SH-SY5Y (cell line): ENCODE measurements around the gene KIF20A.

Experiments used
- GATA2 ChIP-seq: IDR thresholded peaks from 2 replicates; pipeline ENCODE4 v1.6.1; 2011; ENCODE audit warnings: mild to moderate bottlenecking, low read depth, low read length
- GATA3 ChIP-seq: IDR thresholded peaks from 2 replicates; pipeline ENCODE4 v1.6.1; 2011; ENCODE audit warnings: low read depth, mild to moderate bottlenecking, low read length, moderate library complexity

The KIF20A gene

DNA sequence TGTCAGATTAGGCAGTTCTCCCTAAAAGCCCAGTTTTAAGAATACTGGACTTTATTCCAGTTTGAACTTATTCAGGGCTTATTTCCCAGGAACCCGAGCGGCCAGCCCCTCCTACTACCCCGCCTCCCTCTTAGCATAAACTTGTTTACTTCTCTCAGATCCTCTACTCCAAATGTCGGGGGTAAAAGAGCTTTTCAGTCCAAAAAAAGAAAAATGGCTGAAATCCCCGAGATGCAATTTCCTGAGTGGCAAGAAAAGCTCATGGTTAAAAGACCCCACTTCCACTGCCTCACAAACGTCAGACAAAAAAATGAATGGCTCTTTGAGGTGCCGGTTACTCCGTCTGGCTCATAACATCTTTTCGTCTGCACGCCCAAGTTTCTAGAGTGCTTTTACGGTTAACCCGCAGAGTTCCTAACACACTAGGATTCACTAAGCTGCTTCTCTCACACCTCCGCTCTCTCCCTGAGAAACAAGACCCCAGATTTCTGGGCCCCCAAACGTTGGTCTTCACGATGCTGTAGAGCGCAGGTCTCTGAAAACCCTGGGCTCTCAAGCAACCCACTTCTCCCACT is 884 bp upstream of the KIF20A start:
- no peak for TF ChIP-seq GATA3
- no peak for TF ChIP-seq GATA2

DNA sequence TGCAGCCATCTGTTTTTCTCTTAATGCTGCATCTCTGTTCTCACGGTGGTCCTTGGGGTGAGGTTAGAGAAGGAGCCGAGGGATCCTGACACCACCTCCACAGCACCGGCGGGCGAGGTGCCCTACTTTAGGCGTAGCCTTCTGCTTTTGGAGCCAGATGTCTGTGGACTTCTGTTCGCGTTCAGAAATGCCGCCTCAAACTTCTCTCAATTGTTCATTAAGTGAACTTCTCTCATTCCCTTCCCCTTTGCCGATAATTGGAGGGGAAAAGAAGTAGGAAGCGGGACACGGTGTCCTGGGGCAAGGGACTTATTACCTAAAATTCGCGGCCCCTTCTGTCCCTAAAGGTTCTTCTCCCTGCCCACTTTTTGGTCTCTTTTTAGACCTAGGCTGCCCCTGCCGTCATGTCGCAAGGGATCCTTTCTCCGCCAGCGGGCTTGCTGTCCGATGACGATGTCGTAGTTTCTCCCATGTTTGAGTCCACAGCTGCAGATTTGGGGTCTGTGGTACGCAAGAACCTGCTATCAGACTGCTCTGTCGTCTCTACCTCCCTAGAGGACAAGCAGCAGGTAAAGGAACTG is 455 bp downstream of the KIF20A start:
- TF ChIP-seq GATA2 (no peak), GATA3 (no peak)

- TF ChIP-seq GATA2 (no peak), GATA3 (no peak)
These were observed 1.4 kb downstream of the KIF20A start for GRCh38 chr5:138180183-138180782.

DNA sequence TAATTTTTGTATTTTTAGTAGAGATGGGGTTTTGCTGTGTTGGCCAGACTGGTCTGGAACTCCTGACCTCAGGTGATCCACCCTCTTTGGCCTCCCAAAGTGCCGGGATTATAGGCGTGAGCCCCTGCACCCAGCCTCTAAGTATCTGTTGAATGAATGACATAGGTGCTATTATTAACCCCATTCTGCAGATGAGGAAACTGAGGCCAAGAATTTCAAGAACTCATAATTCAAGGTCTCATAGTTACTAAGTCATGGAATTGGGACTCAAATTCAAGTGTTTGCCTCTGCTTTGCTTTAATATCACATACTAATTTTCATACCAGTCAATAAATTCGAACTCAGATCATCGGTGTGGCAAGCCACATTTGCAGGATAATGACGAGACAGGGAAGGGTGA is 1.9 kb downstream of the KIF20A start:
- TF ChIP-seq GATA3 (no peak), GATA2 (no peak)

DNA sequence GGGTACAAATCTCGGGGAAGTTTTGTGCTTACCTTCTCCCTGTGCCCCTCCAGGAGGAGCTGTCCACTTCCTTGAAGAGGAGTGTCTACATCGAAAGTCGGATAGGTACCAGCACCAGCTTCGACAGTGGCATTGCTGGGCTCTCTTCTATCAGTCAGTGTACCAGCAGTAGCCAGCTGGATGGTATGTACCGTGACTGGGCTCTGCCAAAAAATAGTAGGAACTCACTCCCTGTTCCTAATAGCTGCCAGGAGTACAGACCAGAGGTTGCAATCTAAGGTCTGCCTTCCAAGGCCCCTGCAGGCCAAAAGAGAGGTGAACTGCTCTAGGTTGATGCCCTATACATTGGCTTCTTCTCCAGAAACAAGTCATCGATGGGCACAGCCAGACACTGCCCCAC is 3.9 kb downstream of the KIF20A start:
- TF ChIP-seq GATA2 = no peak
- no peak for TF ChIP-seq GATA3

- TF ChIP-seq GATA2 (no peak), GATA3 (no peak)
These were observed 7.1 kb downstream of the KIF20A start for GRCh38 chr5:138186002-138186447.

DNA sequence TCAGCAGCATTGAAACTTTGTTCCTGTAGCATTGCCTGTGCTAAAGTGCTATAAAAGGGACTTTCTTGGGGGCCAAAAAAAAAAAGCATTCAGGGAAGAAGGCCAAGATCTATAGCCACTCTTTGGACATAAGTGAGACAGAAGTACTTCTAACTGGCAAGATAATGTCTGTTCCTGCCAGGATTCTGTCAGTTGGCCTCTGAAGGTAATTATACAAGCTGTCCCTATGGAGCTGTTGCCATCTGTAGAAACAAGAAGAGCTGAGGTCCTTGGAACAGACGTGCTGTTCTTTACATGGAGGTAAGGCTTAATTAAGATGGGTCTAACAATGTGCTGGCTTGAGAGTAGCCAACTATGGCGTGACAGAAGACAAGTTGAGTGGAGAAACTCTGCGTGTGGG is 9.7 kb downstream of the KIF20A start:
- TF ChIP-seq GATA3 (no peak), GATA2 (no peak)

DNA sequence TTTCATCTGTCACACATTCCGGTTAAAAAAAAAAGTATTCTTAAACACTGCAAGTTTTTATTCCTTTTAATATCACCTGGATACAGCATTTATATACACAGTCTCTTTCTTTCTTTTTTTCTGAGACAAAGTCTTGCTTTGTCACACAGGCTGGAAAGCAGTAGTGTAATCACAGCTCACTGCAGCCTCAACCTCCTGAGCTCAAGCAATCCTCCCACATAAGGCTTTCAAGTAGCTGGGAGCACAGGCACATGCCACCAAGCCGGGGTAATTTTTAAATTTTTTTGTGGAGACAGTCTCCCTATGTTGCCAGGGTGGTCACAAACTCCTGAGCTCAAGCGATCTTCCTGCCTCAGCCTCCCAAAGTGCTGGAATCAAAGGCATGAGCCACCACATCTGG is 13.9 kb downstream of the KIF20A start:
- TF ChIP-seq GATA3 = no peak
- no peak for TF ChIP-seq GATA2

GRCh38 chr5:138210985-138211384 is 32.1 kb downstream of the KIF20A start:
- TF ChIP-seq GATA2 = no peak
- TF ChIP-seq GATA3 = no peak

- TF ChIP-seq GATA2 = no peak
- no peak for TF ChIP-seq GATA3
These were observed 33.9 kb downstream of the KIF20A start for GRCh38 chr5:138212828-138213160.

- TF ChIP-seq GATA3 (no peak), GATA2 (no peak)
These were observed 34.5 kb downstream of the KIF20A start, which contains the start of gene CDC23 for GRCh38 chr5:138213161-138214029. Gene CDC23, minus strand, starts transcription at chr5:138213323. Its CDS starts 11 bp downstream, at chr5:138213312.

GRCh38 chr5:138216799-138217198 is 37.9 kb downstream of the KIF20A start:
- no peak for TF ChIP-seq GATA2
- no peak for TF ChIP-seq GATA3

DNA sequence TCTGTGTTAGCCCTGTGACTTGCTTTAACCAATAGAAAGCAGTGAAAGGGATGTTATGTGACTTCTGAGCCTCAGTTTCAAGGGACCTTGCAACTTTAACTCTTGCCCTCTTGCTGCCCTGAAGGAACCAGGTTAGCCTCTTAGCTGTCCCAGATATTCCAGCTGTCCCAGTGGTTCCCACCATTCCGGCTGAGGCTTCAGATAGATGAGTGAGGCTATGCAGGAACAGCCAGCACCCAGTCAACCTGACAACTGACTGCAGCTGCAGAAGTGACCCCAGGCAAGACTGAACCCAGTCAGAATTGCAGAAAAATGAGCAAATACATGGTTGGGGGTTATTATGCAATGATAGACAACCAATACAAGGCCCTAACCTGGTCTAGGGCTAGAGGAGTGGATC is 44.6 kb downstream of the KIF20A start:
- TF ChIP-seq GATA3 (no peak), GATA2 (no peak)

DNA sequence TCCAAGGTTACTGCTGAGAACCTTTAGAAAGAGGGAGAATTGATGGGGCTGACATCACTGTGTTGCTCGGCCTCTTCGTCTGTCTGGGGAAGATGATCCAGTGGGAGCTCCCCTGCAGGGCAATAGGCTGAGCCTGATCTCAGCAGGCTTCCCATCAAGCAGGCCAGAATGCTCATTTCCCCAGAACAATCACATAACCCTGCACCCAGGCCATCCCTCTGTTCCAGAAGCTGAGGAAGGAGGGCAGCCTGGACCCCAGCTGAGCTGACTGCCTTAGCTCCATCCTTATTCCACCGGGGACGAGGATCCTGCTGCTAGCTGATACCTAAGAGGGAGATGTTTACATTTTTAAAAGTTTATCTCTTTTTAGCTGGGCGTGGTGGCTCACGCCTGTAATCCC is 45.8 kb downstream of the KIF20A start:
- TF ChIP-seq GATA3 (no peak), GATA2 (no peak)
